Measurements from ENCODE around the gene GPX5. TPM values are rescaled to one million over a fixed set of nuclear protein-coding genes. Genes with fewer than 3 reads are reported as not detected.

The GPX5 gene
- total RNA-seq, 1 donor from 2014 or later: not detected

DNA sequence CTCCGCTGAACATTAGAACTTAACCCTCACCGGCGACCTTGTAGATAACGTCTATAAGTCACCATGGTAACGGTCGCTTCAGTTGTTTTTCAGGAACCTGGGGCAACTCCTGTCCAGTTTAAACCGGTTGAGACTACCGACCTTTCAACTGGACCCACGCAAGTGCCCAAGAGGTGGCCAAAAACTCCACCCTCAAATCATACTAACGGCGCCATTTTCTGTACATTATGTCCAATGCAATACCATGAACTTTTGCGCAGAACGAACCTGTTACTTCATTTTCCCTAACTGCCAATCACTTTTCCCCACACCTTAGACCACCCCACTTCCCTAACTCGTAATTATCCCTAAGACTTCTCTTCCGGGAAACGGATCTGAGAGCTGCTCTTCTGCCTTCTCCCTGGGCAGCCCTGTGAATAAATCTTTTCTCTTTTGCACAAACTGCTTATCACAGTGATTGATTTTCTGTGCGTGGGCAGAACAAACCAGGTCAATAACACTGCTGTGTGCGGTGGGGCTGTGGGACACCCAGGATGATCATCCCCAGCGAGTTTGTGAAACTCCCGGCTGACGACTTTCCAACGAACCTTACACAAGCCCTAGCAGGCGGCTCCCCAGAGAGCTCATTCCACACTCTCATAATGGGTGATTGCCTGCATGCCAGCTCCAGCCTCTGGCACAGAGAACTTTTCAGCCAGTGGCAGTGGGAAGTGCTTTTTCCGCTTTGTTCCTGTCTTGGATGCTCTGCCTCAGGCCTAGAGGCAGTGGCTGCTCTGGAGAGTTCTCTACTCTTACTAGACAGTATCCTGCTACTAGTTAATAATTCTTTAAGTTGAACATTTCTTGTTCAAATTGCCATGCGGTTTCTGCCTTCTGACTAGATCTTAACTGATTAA lies 28.6 kb downstream of the GPX5 start:
- ATAC-seq (peak; percentile 81), DNase-seq (ENCODE audit: low spot score) (peak; percentile 81)

DNA sequence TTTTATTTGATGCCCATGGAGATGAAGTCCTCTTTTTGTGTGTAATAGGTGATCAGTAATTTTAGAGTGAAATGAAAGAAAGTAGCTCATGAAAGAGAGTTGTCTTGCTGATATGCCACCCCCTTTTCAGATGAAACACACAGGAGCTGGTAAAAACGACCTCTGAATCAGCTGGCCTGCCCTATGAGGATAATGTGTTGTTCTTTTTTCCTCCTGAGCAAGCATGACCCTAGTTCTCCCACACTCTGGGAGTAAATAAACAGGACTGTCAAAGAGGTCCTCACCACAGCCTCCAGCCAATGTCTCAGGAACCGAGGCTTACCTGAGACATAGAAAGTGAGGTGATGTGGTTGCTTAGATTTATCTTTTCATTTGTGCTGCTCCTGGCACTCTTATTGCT lies 29.5 kb downstream of the GPX5 start:
- no peak for ATAC-seq
- DNase-seq (ENCODE audit: low spot score): no peak

DNA sequence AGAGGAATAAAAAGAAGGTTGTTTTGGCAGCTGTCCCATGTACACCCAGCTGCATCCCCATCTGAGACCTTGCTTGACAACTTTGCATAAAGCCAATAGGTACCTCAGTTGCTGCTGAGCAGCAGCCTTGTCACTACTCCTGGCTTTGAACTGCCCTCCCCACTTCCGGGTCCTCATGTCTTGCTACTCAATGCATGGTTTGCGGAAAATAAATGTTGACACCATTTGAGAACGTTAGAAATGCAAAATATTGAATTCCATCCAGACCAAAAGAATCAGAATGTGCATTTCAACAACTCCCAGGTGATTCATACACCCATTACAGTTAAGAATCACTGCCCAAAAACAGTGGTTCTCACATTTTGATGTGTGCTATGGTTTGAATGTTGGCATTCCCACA lies 32.9 kb downstream of the GPX5 start:
- ATAC-seq: no peak
- DNase-seq (ENCODE audit: low spot score): no peak

DNA sequence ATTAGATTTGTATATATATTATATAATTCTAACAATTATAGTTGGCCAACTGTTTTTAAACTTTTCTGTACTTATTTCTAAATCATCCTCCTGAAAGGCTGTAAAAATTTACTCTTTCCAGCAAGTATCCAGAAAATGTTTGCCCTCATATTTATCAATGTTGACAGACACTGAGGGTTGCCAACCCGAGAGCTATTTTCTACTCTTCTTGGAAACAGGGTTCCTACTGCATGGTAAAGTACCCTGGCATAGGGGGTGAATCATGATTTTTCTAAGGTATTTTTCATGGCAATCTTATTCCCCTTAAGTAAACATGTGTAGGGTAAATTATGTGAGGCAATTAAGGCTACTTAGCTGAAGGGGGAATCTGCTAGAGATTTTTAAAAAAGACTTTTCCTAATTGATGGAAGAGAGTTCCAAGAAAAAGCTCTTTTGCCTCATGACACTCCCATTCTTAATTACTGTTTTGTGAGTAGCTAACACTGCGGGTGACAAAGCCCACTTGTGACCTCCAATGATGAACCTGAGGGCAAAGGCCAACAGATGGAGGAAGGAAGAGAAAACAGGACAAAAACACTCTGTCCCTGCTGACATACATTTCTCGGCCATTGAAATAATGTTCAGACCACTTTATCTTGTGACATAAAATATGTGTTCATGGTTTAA lies 37.9 kb downstream of the GPX5 start:
- ATAC-seq (peak; percentile 65), DNase-seq (ENCODE audit: low spot score) (no peak)

DNA sequence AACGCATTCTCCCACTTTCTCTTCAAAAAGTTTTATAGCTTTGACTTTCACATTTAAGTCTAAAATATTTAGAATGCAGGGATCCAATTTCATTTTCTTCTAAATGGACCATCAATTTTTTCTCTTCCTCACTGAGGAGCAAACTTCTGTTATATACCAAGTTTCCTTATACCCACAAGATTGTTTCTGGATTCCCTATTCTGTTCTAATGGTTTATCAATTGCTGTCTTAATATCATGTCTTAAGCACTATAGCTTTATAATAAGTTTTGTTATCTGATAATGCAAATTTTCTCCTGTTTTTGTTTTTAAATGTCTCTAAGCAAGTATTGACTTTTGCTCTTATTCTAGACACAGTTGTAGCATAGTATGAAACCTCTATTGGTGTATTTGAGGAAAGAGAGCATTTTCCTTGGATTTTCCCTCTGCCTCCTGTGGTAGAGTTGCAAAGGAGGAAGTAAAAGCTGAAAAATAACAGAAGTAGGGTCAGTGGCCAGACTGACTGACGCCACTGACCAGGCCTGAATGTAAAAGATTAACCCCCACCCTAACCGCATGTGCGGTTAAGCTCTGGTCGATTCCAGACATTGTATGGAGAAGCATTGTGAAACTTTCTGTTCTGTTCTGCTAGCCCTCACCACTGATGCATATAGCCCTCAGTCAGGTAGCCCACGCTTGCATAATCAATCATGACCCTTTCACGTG lies 40.3 kb downstream of the GPX5 start:
- ATAC-seq (no peak), DNase-seq (ENCODE audit: low spot score) (no peak)

- DNase-seq (ENCODE audit: low spot score) (no peak), ATAC-seq (no peak)
Measured at GRCh38 chr6:28566527-28567252, 41.0 kb downstream of the GPX5 start.

DNA sequence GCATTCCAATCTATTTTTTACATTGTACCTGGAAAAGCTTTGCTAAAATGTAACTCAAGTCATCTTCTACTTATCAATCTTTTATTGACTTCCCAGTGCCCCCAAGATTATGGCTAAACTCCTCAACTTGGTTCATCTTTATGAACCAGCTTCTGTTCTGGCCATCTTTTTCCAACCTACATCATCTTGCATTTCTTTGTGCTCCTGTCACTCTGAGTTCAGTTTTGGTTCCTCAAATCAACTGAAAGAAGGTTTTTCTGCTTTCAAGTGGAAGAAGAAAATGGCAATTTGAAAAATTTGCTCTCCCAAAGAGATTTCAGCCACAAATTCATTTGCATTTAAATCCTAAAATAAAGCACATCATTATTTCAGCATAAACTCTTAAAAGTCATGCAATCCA lies 41.8 kb downstream of the GPX5 start:
- no peak for ATAC-seq
- no peak for DNase-seq (ENCODE audit: low spot score)

- DNase-seq (ENCODE audit: low spot score): no peak
- no peak for ATAC-seq
Measured at GRCh38 chr6:28568515-28569108, 42.9 kb downstream of the GPX5 start.

GRCh38 chr6:28569748-28570147 lies 44.1 kb downstream of the GPX5 start:
- DNase-seq (ENCODE audit: low spot score): no peak
- ATAC-seq: no peak

DNA sequence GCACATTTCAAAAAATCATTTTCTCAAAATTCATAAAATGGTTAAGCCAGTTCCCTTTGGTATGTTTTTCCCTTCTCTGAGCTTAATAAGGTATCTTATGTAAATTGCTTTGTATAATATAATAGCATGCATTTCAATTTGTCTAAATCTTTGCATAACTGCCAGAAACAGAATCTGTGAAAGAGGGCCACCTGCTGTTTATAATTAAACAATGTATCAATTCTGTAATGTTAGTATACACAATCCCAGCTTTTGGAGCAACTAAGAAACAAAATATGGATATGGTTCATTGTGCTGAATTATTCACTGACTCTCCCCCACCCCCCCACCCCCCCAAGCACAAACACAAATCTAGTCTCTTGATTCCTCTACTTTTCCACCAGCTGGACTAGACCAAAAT lies 54.8 kb downstream of the GPX5 start:
- ATAC-seq (peak; percentile 52), DNase-seq (ENCODE audit: low spot score) (no peak)

- ATAC-seq: no peak
- no peak for DNase-seq (ENCODE audit: low spot score)
Measured at GRCh38 chr6:28583463-28583862, 57.8 kb downstream of the GPX5 start.

Other genes with a start within 250 kb of the GPX5 start
- 1.0 TPM for gene PGBD1, start 244.3 kb upstream of the GPX5 start, total RNA-seq
- gene ZSCAN31, start 189.7 kb upstream of the GPX5 start, total RNA-seq: 2.4 TPM
- gene ZKSCAN3, start 175.9 kb upstream of the GPX5 start, total RNA-seq: 2.4 TPM
- gene ZSCAN12, start 126.1 kb upstream of the GPX5 start, total RNA-seq: 1.2 TPM
- 0.40 TPM for gene ZSCAN23, start 82.4 kb upstream of the GPX5 start, total RNA-seq
- not detected for gene GPX6, start 10.1 kb upstream of the GPX5 start, total RNA-seq